Measurements from ENCODE around the gene PAK5.

GRCh38 chr20:9508240-9508661, 330.6 kb downstream of the PAK5 start:
- TF ChIP-seq CBX3 (IDR thresholded peaks at IDR 0.05; ENCODE audit: low read depth), result no peak
- no peak for TF ChIP-seq CTCF (IDR thresholded peaks at IDR 0.05 in 2 of 3, conservative IDR thresholded peaks at IDR 0.05 in 1 of 3; ENCODE audit: borderline replicate concordance in 1 of 3, insufficient read depth in 1 of 3, low read depth in 2 of 3, low read length in 2 of 3)
- no peak for TF ChIP-seq MAX (IDR thresholded peaks at IDR 0.05)
- TF ChIP-seq POLR2A (IDR thresholded peaks at IDR 0.05; ENCODE audit: borderline replicate concordance, extremely low read depth, insufficient read depth, insufficient read length), result no peak
- TF ChIP-seq POLR2AphosphoS5 (IDR thresholded peaks at IDR 0.05; ENCODE audit: low read depth, low read length), result no peak
- TF ChIP-seq EZH2 (IDR thresholded peaks at IDR 0.05), result no peak
- TF ChIP-seq SRF (IDR thresholded peaks at IDR 0.05; ENCODE audit: low read depth), result no peak
- TF ChIP-seq SIN3A (IDR thresholded peaks at IDR 0.05; ENCODE audit: low read depth), result no peak
